NT2/D1 (cell line): Measurements from ENCODE around the gene CCDC154.

Experiments used
- SUZ12 ChIP-seq: IDR thresholded peaks from 2 replicates; pipeline ENCODE4 v1.6.1; 2011; ENCODE audit not compliant: insufficient read length, insufficient read depth; ENCODE audit errors: extremely low read depth
- YY1 ChIP-seq: IDR thresholded peaks from 2 replicates; pipeline ENCODE4 v1.6.1; 2011; ENCODE audit not compliant: insufficient read length, insufficient read depth
- ZNF274 ChIP-seq: IDR thresholded peaks from 2 replicates; pipeline ENCODE4 v1.6.1; 2011; ENCODE audit warnings: mild to moderate bottlenecking, low read depth, low read length

DNA sequence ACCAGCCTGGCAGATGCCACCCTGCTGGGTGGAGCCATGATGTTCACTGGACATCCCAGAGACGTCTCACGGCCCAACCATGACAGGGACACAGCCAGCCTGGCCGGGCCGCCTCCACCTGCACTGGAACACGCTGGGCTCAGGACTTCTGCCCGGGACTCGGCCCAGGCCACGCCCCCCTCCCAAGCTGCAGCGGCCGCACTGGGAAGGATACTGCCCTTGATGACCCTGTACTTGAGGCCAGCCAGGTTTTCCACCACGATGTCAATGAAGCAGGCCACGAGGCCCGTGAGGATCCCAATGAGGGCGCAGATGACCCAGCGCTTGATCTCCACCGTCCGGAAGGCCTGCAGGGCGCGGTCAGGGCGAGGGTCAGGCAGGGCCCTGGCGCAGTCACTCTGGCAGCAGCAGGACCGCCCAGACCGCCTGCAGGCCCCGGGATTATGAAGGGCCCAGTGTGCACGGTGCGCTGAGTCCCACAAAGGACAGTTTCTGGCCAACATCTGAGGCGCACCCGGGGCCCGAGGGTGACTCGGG lies 16.3 kb upstream of the CCDC154 start:
- TF ChIP-seq ZNF274 (no peak), YY1 (no peak), SUZ12 (no peak)
